Mesendoderm (in vitro differentiated cells): ENCODE measurements around the gene WDR45B.

Source experiments
- DNase-seq: peaks from one replicate; pipeline ENCODE4 v3.0.0; 2013
- H2AK5ac ChIP-seq: 2 replicates; pipeline ENCODE4 v1.6.1; 2013; ENCODE audit warnings: low read length, inconsistent platforms
- H2BK120ac ChIP-seq: 2 replicates; pipeline ENCODE4 v1.6.1; 2013; ENCODE audit warnings: low read depth, mild to moderate bottlenecking, low read length, moderate library complexity, mixed read lengths
- H2BK15ac ChIP-seq: replicated peaks from 2 replicates; pipeline ENCODE4 v1.6.1; 2013; ENCODE audit warnings: low read depth, mild to moderate bottlenecking, moderate library complexity
- H2BK5ac ChIP-seq: 2 replicates; pipeline ENCODE4 v1.6.1; 2013; ENCODE audit warnings: low read length, inconsistent platforms
- H3K18ac ChIP-seq: 2 replicates; pipeline ENCODE4 v1.6.1; 2013; ENCODE audit warnings: mild to moderate bottlenecking, low read length, mixed read lengths
- H3K23ac ChIP-seq: one replicate; pipeline ENCODE4 v1.6.1; 2013; ENCODE audit warnings: low read length
- H3K27ac ChIP-seq: 2 replicates; pipeline ENCODE4 v1.5.1; 2013; ENCODE audit warnings: low read depth, mild to moderate bottlenecking, inconsistent platforms, low read length, moderate library complexity
- H3K27me3 ChIP-seq: 2 replicates; pipeline ENCODE4 v1.6.1; 2013; ENCODE audit warnings: low read length, control low read depth, mild to moderate bottlenecking, inconsistent platforms; ENCODE audit not compliant: insufficient read depth, poor library complexity
- H3K36me3 ChIP-seq: 2 replicates; pipeline ENCODE4 v1.6.1; 2013; ENCODE audit warnings: low read length, inconsistent platforms; ENCODE audit not compliant: control insufficient read depth, insufficient read depth
- H3K4ac ChIP-seq: one replicate; pipeline ENCODE4 v1.6.1; 2013; ENCODE audit warnings: low read depth, mild to moderate bottlenecking, low read length, moderate library complexity
- H3K4me1 ChIP-seq: 2 replicates; pipeline ENCODE4 v1.6.1; 2013; ENCODE audit warnings: low read depth, low read length, inconsistent platforms; ENCODE audit not compliant: control insufficient read depth
- H3K4me2 ChIP-seq: 2 replicates; pipeline ENCODE4 v1.6.1; 2013; ENCODE audit warnings: low read length
- H3K4me3 ChIP-seq: 2 replicates; pipeline ENCODE4 v1.5.1; 2013; ENCODE audit warnings: mild to moderate bottlenecking, low read length
- H3K56ac ChIP-seq: one replicate; pipeline ENCODE4 v1.6.1; 2013; ENCODE audit warnings: low read length
- H3K79me1 ChIP-seq: 2 replicates; pipeline ENCODE4 v1.6.1; 2013; ENCODE audit warnings: low read length, inconsistent platforms
- H3K79me2 ChIP-seq: 2 replicates; pipeline ENCODE4 v1.6.1; 2013; ENCODE audit warnings: mild to moderate bottlenecking, low read length; ENCODE audit not compliant: control insufficient read depth, insufficient read depth
- H3K9ac ChIP-seq: 2 replicates; pipeline ENCODE4 v1.6.1; 2013; ENCODE audit warnings: low read length, inconsistent platforms
- H4K5ac ChIP-seq: one replicate; pipeline ENCODE4 v1.6.1; 2013; ENCODE audit warnings: low read length
- H4K8ac ChIP-seq: one replicate; pipeline ENCODE4 v1.6.1; 2013; ENCODE audit warnings: low read depth, mild to moderate bottlenecking, control low read depth, low read length, moderate library complexity
- WGBS: extraction: QIAGEN DNeasy Blood & Tissue Kit; methylation state at CpG from one replicate; pipeline ENCODE4 v1.1.7; 2013; ENCODE audit warnings: low lambda C conversion rate, missing lambda C conversion rate; ENCODE audit not compliant: insufficient coverage; ENCODE audit errors: extremely low coverage; 5-methylcytosine and 5-hydroxymethylcytosine counted together

Gene WDR45B

DNA sequence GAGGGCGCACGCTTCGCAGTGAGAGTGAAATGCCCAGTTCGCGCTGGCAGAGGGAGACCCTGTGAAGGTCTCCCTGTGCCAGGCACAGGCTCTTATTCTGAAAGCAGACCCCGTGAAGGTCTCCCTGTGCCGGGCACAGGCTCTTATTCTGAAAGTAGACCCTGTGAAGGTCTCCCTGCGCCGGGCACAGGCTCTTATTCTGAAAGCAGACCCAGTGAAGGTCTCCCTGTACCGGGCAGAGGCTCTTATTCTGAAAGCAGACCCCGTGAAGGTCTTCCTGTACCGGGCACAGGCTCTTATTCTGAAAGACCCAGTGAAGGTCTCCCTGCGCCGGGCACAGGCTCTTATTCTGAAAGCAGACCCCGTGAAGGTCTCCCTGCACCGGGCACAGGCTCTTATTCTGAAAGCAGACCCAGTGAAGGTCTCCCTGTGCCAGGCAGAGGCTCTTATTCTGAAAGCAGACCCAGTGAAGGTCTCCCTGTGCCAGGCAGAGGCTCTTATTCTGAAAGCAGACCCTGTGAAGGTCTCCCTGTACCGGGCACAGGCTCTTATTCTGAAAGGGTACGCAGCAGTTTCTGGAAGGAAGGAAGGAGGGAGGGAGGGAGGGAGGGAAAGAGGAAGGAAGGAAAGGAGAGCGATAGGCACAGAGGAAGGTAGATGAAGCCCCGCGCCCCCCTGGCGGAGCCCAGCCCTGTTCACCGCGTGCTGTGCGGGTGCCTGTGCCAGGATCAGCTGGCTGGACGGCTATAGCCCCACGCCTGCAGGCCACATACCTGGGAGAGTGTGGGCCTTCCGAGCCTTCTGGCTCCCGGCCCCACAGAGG is 55.3 kb downstream of the WDR45B start:
- Histone ChIP-seq H3K36me3 (peaks cover 2% of the 10 kb centered on the region), H4K5ac (no peak overlapping the region), H3K4me1 (peaks cover 2% of the 10 kb centered on the region), H3K27ac (peak overlapping the region; percentile 61), H2BK15ac (no peak overlapping the region), H2BK120ac (no peak overlapping the region), H2BK5ac (no peak overlapping the region), H3K4ac (no peak overlapping the region), H3K4me2 (peak overlapping the region; percentile 46), H3K79me2 (peaks cover 4% of the 10 kb centered on the region), H2AK5ac (no peak overlapping the region), H3K79me1 (peaks cover 6% of the 10 kb centered on the region), H4K8ac (no peak overlapping the region), H3K56ac (peak overlapping the region; percentile 81), H3K4me3 (no peak overlapping the region), H3K23ac (no peak overlapping the region), H3K9ac (peak overlapping the region; percentile 67), H3K27me3 (no peaks in the 10 kb centered on the region), H3K18ac (peak overlapping the region; percentile 34)
- DNase-seq: peak; percentile 90
- no CpG with 5 or more reads among the region's 29 CpGs for WGBS

DNA sequence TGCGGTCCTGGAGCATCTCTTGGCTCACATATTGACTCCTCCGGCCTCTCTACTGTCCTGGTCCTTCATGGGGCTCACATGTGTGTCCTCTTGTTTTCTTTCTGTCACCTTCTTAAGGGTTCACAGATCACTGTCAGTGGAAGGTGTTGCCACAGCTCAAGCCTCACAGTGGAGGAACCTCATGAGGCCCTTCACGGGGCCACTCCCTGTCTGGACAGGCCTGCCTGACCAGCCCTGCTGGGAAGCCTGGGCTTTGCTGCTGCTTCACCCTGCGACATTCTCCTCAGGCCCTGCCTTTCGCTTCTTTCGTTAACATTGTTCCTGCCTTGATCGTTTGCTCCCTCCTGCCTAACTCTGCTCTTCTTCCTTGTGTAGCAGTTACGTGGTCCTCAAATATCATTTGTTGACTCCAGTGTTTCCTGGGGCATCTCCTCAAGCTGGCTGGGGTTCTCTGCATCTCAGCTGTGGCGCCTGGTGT is 55.9 kb downstream of the WDR45B start:
- no peak overlapping the region for H2BK120ac ChIP-seq
- H3K36me3 ChIP-seq: peaks cover 7% of the 10 kb centered on the region
- peaks cover 4% of the 10 kb centered on the region for H3K79me2 ChIP-seq
- no peak overlapping the region for H2BK15ac ChIP-seq
- no peak overlapping the region for H3K27ac ChIP-seq
- peaks cover 2% of the 10 kb centered on the region for H3K4me1 ChIP-seq
- no peak overlapping the region for H3K18ac ChIP-seq
- H3K79me1 ChIP-seq: peaks cover 6% of the 10 kb centered on the region
- H3K56ac ChIP-seq: no peak overlapping the region
- H3K4me3 ChIP-seq: no peak overlapping the region
- no peak overlapping the region for H3K9ac ChIP-seq
- no peak overlapping the region for H4K8ac ChIP-seq
- no peak for DNase-seq
- no peak overlapping the region for H4K5ac ChIP-seq
- H3K27me3 ChIP-seq: no peaks in the 10 kb centered on the region
- H3K23ac ChIP-seq: no peak overlapping the region
- H3K4ac ChIP-seq: no peak overlapping the region
- no peak overlapping the region for H3K4me2 ChIP-seq
- WGBS: no CpG with 5 or more reads among the region's 9 CpGs
- no peak overlapping the region for H2AK5ac ChIP-seq
- no peak overlapping the region for H2BK5ac ChIP-seq

DNA sequence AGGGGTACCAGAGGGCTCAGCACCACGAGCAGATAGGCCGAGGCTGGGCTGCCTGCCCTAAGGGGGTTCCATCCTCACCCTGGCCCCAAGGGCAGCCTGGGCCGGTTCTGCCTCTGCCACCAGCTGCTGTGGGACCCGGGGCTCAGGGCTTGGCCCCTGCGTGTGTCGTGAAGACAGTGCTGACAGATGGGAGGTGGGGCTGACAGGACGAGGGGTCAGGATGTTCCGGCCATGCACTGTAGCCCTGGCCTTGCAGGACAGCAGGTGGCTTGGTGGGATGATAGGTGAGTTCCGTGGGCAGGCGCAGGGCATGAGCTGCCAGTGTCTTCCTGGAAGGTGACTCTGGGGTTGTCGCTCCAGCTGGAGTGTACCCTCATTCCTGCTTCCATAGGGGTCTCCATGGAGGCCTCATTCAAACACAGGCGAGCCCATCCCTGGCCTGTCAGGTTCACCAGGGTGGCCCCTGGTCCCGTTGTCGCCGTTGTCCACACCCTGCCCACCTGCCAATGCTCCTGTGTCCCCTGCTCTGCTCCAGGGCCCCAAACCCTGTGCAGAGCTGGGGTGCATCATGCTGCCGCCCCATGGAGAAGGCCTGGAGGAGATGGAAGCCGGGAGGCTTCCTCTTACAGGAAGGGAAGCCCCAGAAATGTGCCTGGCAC is 57.2 kb downstream of the WDR45B start:
- H3K36me3 ChIP-seq: peaks cover 10% of the 10 kb centered on the region
- H2BK15ac ChIP-seq: no peak overlapping the region
- peaks cover 2% of the 10 kb centered on the region for H3K4me1 ChIP-seq
- H3K56ac ChIP-seq: no peak overlapping the region
- no peak overlapping the region for H4K8ac ChIP-seq
- no peak overlapping the region for H2AK5ac ChIP-seq
- peaks cover 4% of the 10 kb centered on the region for H3K79me2 ChIP-seq
- H3K23ac ChIP-seq: no peak overlapping the region
- no peak overlapping the region for H4K5ac ChIP-seq
- no peak overlapping the region for H2BK120ac ChIP-seq
- no peak overlapping the region for H3K27ac ChIP-seq
- no peak overlapping the region for H3K9ac ChIP-seq
- H3K4ac ChIP-seq: no peak overlapping the region
- no peaks in the 10 kb centered on the region for H3K27me3 ChIP-seq
- no peak overlapping the region for H3K4me3 ChIP-seq
- no peak overlapping the region for H3K4me2 ChIP-seq
- no peak overlapping the region for H3K18ac ChIP-seq
- DNase-seq: no peak
- peaks cover 6% of the 10 kb centered on the region for H3K79me1 ChIP-seq
- WGBS: no CpG with 5 or more reads among the region's 17 CpGs
- H2BK5ac ChIP-seq: no peak overlapping the region

DNA sequence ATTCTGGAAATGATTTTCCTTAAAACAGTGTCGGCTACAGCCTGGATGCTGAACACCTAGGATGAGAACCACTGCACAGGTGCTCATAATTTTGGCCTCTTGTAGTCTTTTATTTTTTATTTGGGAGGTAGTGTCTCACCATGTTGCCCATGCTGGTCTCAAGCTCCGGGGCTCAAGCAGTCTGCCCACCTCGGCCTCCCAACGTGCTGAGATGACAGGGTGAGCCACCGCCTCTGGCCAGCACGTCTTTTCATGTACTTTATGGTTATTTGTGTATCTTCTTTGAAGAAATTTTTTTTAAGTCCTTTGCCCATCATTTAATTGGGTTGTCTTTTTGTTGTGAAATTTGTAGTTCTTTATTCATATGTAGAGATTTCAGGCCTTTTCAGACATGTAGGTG is 58.0 kb downstream of the WDR45B start:
- no CpG with 5 or more reads among the region's 6 CpGs for WGBS
- Histone ChIP-seq H2BK120ac (no peak overlapping the region), H3K79me2 (peaks cover 4% of the 10 kb centered on the region), H4K5ac (no peak overlapping the region), H4K8ac (no peak overlapping the region), H3K27me3 (no peaks in the 10 kb centered on the region), H3K4ac (no peak overlapping the region), H3K36me3 (peaks cover 13% of the 10 kb centered on the region), H2AK5ac (no peak overlapping the region), H3K27ac (no peak overlapping the region), H3K4me3 (no peak overlapping the region), H3K9ac (no peak overlapping the region), H3K4me1 (peaks cover 2% of the 10 kb centered on the region), H3K79me1 (peaks cover 7% of the 10 kb centered on the region), H3K56ac (no peak overlapping the region), H3K18ac (no peak overlapping the region), H3K23ac (no peak overlapping the region), H2BK5ac (no peak overlapping the region), H3K4me2 (no peak overlapping the region), H2BK15ac (no peak overlapping the region)
- DNase-seq: no peak

DNA sequence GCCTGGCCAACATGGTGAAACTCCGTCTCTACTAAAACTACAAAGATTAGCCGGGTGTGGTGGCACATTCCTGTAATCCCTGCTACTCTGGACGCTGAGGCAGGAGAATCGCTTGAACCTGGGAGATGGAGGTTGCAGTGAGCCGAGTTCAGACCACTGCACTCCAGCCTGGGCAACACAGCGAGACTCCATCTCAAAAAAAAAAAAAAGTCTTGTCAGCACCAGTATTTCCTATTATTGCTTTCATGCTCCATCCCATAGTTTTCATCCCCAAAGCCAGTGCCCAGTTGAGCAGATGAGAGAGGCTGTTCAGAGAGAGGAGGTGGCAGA is 58.4 kb downstream of the WDR45B start:
- Histone ChIP-seq H3K4me1 (peaks cover 2% of the 10 kb centered on the region), H3K56ac (no peak overlapping the region), H3K4me2 (no peak overlapping the region), H3K4ac (no peak overlapping the region), H3K79me2 (peaks cover 4% of the 10 kb centered on the region), H3K27me3 (no peaks in the 10 kb centered on the region), H3K79me1 (peaks cover 7% of the 10 kb centered on the region), H2AK5ac (no peak overlapping the region), H3K23ac (no peak overlapping the region), H3K36me3 (peaks cover 15% of the 10 kb centered on the region), H2BK15ac (no peak overlapping the region), H2BK120ac (no peak overlapping the region), H3K9ac (no peak overlapping the region), H3K4me3 (no peak overlapping the region), H3K18ac (no peak overlapping the region), H4K5ac (no peak overlapping the region), H4K8ac (no peak overlapping the region), H2BK5ac (no peak overlapping the region), H3K27ac (no peak overlapping the region)
- no peak for DNase-seq
- no CpG with 5 or more reads among the region's 6 CpGs for WGBS
